BLaER1 treated with 17β-estradiol and CSF1 and Interleukin-3, amounts not matched to agents 10 nM and 100 nM (cell line): Measurements from ENCODE around the gene GULP1.
A peak's percentile ranks its signal among the peaks of the same experiment; 100 is the strongest.

Source experiments
- H3K27ac ChIP-seq, 11 experiments: shearing (Covaris generic); formaldehyde crosslinking; 2 replicates each; pipeline ENCODE4 v1.8.1; 2022
- H3K27me3 ChIP-seq, 11 experiments: shearing (Covaris generic); formaldehyde crosslinking; 2 replicates each; pipeline ENCODE4 v1.8.1; 2022
- H3K36me3 ChIP-seq, 11 experiments: shearing (Covaris generic); formaldehyde crosslinking; 2 replicates each; pipeline ENCODE4 v1.8.1; 2022
- H3K4me1 ChIP-seq, 10 experiments: shearing (Covaris generic); formaldehyde crosslinking; 2 replicates each; pipeline ENCODE4 v1.8.1; 2022
- H3K4me2 ChIP-seq, 11 experiments: shearing (Covaris generic); formaldehyde crosslinking; 2 replicates each; pipeline ENCODE4 v1.8.1; 2022
- H3K4me3 ChIP-seq, 10 experiments: shearing (Covaris generic); formaldehyde crosslinking; 2 replicates each; pipeline ENCODE4 v1.8.1; 2022
- H3K9ac ChIP-seq, 11 experiments: shearing (Covaris generic); formaldehyde crosslinking; 2 replicates each; pipeline ENCODE4 v1.8.1; 2022
- H3K9me3 ChIP-seq, 11 experiments: shearing (Covaris generic); formaldehyde crosslinking; replicated peaks in 1 of 11; 2 replicates each; pipeline ENCODE4 v1.8.1; 2022
- H4K20me1 ChIP-seq, 11 experiments: shearing (Covaris generic); formaldehyde crosslinking; 2 replicates each; pipeline ENCODE4 v1.8.1; 2022
- Cebpa-rat ChIP-seq, 11 experiments: shearing (Covaris generic); IDR thresholded peaks; 2 replicates each; pipeline ENCODE4 v1.8.1; 2022

GULP1 gene, protein sequence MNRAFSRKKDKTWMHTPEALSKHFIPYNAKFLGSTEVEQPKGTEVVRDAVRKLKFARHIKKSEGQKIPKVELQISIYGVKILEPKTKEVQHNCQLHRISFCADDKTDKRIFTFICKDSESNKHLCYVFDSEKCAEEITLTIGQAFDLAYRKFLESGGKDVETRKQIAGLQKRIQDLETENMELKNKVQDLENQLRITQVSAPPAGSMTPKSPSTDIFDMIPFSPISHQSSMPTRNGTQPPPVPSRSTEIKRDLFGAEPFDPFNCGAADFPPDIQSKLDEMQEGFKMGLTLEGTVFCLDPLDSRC

DNA sequence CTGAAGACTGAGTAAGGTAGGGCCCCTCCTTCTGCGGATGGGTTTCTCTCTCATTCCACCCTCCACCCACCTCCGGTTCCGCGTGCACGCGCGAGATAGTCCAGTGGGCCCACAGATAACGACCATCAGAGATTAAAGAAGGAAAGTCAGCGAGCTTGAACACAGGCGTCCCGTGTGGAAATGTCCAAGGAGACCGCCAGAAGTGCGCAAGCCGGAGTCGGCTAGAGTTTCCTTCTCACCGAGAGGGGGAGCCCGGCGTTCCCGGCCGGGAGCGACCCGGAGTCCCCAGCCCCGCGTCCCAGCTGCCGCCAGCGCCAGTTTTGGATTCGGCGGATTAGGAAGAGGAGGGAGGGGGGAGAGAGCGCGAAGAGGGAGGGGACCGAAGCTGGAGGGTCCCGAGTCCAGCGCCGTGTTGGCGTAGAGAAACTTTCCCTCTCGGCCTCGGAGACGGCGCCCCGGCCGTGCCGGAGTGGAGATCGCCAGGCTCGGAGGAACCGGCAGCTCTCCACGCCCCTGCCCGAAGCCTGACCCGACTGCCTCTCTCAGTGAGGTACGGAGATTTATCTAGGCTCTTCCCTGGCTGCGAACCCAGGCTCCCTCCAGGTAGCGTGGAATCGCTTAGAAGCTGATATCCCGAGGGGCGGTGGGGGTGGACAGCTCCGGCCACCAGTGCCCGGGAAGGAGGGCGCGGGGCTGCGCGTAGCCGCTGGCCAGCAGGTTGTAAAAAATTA is at the start of gene GULP1:
Gene GULP1 (plus strand): TSS at position 258 of the 731 bp plus-strand sequence. CDS start 185,829 bp downstream, outside the sequence.
- Histone ChIP-seq H3K27ac (no peak within 1 kb of the TSS), H3K4me3 (no peak within 1 kb of the TSS; a peak in 1 of 20 replicates), H4K20me1 (no peaks in the 10 kb centered on the region), H3K27me3 (peaks cover 7 to 15% (median 9%) of the 10 kb centered on the region in 11 experiments; a peak in 14 of 22 replicates), H3K36me3 (no peaks in the 10 kb centered on the region), H3K9ac (no peak within 1 kb of the TSS), H3K4me1 (no peaks in the 10 kb centered on the region), H3K9me3 (peaks cover 17 to 24% (median 21%) of the 10 kb centered on the region in 11 experiments), H3K4me2 (0 out of 22 replicates have a peak within 1 kb of the TSS, but pooled peaks of 1 of the 11 experiments have one; percentile 26)
- TF ChIP-seq Cebpa-rat (IDR thresholded peaks at IDR 0.05): no peak

DNA sequence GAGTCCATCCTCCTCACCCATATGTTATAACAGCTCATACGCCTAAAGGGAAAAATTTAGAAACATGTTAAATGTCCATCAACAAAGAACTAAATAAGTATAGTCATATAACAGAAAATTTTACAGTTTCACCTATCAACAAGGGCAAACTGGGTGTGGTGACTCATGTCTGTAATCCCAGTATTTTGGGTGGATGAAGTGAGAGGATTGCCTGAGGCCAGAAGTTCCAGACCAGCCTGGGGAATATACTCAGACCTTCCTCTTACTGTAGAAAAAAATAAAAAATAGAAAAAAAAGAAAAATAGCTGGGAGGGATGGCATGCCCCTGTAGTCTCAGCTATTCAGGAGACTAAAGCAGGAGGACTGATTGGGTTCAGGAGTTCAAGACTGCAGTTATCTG is 48.3 kb upstream of the GULP1 start:
- peaks cover 6 to 15% (median 10%) of the 10 kb centered on the region in 11 experiments for H3K9me3 ChIP-seq
- H4K20me1 ChIP-seq: no peaks in the 10 kb centered on the region
- H3K9ac ChIP-seq: no peak overlapping the region
- H3K36me3 ChIP-seq: no peaks in the 10 kb centered on the region
- TF ChIP-seq Cebpa-rat (IDR thresholded peaks at IDR 0.05): no peak
- no peak overlapping the region for H3K4me3 ChIP-seq
- no peaks in the 10 kb centered on the region for H3K27me3 ChIP-seq
- peaks cover 0 to 8% (median 0%) of the 10 kb centered on the region in 10 experiments; a peak in 2 of 20 replicates for H3K4me1 ChIP-seq
- H3K27ac ChIP-seq: no peak overlapping the region
- no peak overlapping the region for H3K4me2 ChIP-seq

DNA sequence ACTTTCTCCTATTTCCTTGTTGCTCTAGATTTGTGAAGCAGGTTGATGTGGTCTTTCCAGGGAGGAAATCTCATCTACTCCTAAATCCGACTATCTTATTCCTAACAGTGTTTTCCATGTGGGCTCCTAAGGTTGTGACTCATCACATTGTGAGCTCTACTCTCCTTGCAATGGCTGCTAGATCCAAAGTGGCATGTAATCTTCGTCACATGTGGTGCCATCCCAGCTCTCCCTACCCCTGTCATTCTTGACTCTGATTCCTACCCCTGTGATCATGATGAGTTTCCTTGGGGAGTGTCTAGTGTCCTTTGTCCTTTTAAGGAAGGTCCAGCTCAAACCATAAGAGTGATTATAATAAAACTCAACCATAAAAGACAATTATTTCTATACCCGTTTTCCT is 47.3 kb upstream of the GULP1 start:
- peaks cover 0 to 8% (median 0%) of the 10 kb centered on the region in 10 experiments; a peak in 2 of 20 replicates for H3K4me1 ChIP-seq
- no peak for TF ChIP-seq Cebpa-rat (IDR thresholded peaks at IDR 0.05)

DNA sequence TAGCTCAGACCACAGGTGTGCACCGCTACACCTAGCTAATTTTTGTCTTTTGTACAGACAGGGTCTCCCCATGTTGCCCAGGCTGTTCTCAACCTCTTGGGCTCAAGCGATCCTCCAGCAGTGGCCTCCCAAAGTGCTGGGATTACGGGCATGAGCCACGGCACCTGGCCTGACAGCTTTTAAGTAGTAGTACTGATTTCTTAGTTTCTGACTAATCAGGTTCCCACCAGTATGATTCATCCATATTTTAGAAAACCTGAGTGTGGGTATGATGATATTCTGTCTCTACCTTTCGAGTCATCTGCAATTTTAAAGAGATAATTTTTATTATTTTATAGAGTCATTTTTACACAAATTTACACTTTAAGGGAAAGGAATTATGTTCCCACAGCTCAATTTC is 46.4 kb upstream of the GULP1 start:
- Histone ChIP-seq H3K4me1 (peaks cover 0 to 8% (median 0%) of the 10 kb centered on the region in 10 experiments; a peak in 2 of 20 replicates), H3K9me3 (no peaks in the 10 kb centered on the region), H3K4me3 (no peak overlapping the region), H3K4me2 (no peak overlapping the region), H3K27ac (no peak overlapping the region), H3K9ac (no peak overlapping the region), H3K27me3 (no peaks in the 10 kb centered on the region), H4K20me1 (no peaks in the 10 kb centered on the region), H3K36me3 (no peaks in the 10 kb centered on the region)
- no peak for TF ChIP-seq Cebpa-rat (IDR thresholded peaks at IDR 0.05)

More for the DNA sequence above, 47.3 kb upstream of the GULP1 start:
- H3K9me3 ChIP-seq: peaks cover 0 to 5% (median 0%) of the 10 kb centered on the region in 11 experiments; a peak in 4 of 22 replicates
- no peaks in the 10 kb centered on the region for H4K20me1 ChIP-seq
- no peak overlapping the region for H3K9ac ChIP-seq
- no peak overlapping the region for H3K27ac ChIP-seq
- H3K4me2 ChIP-seq: no peak overlapping the region
- H3K36me3 ChIP-seq: no peaks in the 10 kb centered on the region
- H3K4me3 ChIP-seq: no peak overlapping the region
- H3K27me3 ChIP-seq: no peaks in the 10 kb centered on the region

DNA sequence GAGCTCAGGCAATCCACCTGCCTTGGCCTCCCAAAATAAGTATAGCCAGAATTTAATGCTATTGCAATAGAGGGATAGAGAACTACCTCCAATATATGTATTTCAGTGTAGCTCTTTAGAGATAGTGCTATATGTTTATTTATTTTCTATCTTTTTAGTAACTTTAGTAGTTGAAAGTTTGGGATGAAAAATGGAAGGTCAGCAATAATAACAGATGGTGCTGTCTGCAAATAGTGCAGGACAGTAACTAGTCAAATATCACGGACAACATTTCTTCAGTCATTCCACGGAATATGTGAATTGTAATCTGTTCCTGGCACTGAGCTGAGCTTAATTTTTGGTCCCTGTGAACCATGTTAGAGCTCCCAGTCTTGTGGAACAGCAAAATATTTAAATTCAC is 43.2 kb upstream of the GULP1 start:
- H3K9ac ChIP-seq: no peak overlapping the region
- H3K36me3 ChIP-seq: no peaks in the 10 kb centered on the region
- no peaks in the 10 kb centered on the region for H4K20me1 ChIP-seq
- H3K27ac ChIP-seq: no peak overlapping the region
- H3K4me2 ChIP-seq: no peak overlapping the region
- 0 out of 22 replicates have a peak, but pooled peaks cover 0 to 4% (median 0%) of the 10 kb centered on the region in 11 experiments for H3K9me3 ChIP-seq
- no peak overlapping the region for H3K4me3 ChIP-seq
- H3K4me1 ChIP-seq: no peaks in the 10 kb centered on the region
- no peak for TF ChIP-seq Cebpa-rat (IDR thresholded peaks at IDR 0.05)
- no peaks in the 10 kb centered on the region for H3K27me3 ChIP-seq

DNA sequence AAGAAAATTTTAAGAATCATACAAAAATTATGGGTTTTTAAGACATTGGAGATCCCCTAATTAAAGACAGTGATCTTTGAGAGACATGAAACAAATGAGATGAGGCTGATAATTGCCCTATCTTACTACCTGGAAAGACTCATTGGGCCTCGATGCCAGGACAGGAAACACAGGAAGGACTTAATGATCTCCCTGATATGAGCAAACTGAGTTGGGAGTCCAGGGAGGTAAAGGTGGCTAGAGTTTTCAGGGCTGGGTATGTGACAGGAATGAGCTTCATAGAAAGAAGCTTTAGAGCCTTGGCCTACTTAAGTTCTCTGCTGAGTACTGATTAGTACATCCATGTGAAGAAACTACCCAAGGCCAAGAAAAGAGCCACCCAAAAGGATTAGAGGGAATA is 40.6 kb upstream of the GULP1 start:
- Histone ChIP-seq H3K4me1 (no peaks in the 10 kb centered on the region), H3K9ac (no peak overlapping the region), H4K20me1 (no peaks in the 10 kb centered on the region), H3K27me3 (no peaks in the 10 kb centered on the region), H3K4me2 (no peak overlapping the region), H3K27ac (no peak overlapping the region), H3K9me3 (0 out of 22 replicates have a peak, but pooled peaks cover 0 to 4% (median 0%) of the 10 kb centered on the region in 11 experiments), H3K4me3 (no peak overlapping the region), H3K36me3 (no peaks in the 10 kb centered on the region)
- no peak for TF ChIP-seq Cebpa-rat (IDR thresholded peaks at IDR 0.05)

DNA sequence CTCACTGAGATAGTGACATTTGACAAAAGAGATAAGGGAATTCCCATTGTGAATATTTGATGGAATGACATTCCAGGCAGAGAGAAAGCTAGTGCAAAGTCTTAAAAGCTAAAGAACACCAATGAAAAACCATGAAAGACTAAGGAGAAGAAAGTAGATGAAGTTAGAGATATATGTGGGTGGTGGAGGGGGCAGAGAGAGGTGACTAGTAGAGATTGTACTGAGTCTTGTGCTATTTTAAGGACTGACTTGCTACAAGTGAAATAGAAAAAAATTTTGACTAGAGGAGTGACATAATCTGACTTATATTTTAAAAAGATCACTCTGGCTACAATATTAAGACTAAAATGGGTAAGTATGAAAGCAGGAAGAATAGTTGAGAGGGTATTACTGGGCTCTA is 35.3 kb upstream of the GULP1 start:
- no peak overlapping the region for H3K27ac ChIP-seq
- no peak for TF ChIP-seq Cebpa-rat (IDR thresholded peaks at IDR 0.05)
- H3K36me3 ChIP-seq: no peaks in the 10 kb centered on the region

DNA sequence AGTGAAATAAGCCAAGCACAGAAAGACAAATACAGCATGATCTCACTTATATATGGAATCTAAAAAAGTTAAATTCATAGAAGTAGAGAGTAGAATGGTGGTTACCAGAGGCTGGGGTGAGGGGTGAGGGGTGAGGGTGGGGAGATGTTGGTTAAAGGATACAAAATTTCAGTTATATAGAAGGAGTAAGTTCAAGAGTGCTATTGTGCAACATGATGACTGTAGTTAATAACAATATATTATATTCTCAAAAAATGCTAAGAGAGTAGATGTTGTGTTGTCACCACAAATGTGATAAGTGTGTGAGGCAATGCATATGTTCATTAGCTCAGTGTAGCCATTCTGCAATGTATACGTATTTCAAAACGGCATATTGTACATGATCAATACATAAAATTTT is 26.4 kb upstream of the GULP1 start:
- Histone ChIP-seq H3K36me3 (no peaks in the 10 kb centered on the region), H3K9me3 (no peaks in the 10 kb centered on the region), H4K20me1 (no peaks in the 10 kb centered on the region), H3K4me3 (no peak overlapping the region), H3K27me3 (no peaks in the 10 kb centered on the region), H3K4me2 (no peak overlapping the region), H3K4me1 (no peaks in the 10 kb centered on the region), H3K9ac (no peak overlapping the region), H3K27ac (no peak overlapping the region)
- no peak for TF ChIP-seq Cebpa-rat (IDR thresholded peaks at IDR 0.05)

More for the DNA sequence above, 35.3 kb upstream of the GULP1 start:
- H3K27me3 ChIP-seq: no peaks in the 10 kb centered on the region
- H3K4me2 ChIP-seq: no peak overlapping the region
- H3K9me3 ChIP-seq: 0 out of 22 replicates have a peak, but pooled peaks cover 0 to 4% (median 0%) of the 10 kb centered on the region in 11 experiments
- no peaks in the 10 kb centered on the region for H3K4me1 ChIP-seq
- H3K9ac ChIP-seq: no peak overlapping the region
- no peak overlapping the region for H3K4me3 ChIP-seq
- no peaks in the 10 kb centered on the region for H4K20me1 ChIP-seq

DNA sequence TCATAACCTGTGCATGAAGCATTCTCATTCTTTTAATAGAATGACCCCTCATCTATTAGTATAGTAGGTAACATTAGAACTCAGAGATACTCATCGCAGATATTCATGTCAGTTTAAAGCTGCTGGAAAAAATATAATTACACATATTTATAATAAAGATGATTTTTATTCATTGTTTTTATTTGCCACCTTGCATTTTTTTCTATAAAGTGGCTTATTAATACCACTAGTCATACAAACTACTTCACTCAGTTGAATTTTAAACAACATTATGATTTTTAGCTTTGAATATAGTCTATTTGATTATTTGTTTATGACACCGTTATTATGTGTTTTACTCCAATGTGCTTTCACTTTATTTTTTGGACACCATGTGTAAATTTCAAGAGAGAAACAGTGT is 23.9 kb upstream of the GULP1 start:
- H4K20me1 ChIP-seq: no peaks in the 10 kb centered on the region
- no peaks in the 10 kb centered on the region for H3K9me3 ChIP-seq
- H3K9ac ChIP-seq: no peak overlapping the region
- H3K4me3 ChIP-seq: no peak overlapping the region
- TF ChIP-seq Cebpa-rat (IDR thresholded peaks at IDR 0.05): no peak
- no peak overlapping the region for H3K4me2 ChIP-seq
- no peaks in the 10 kb centered on the region for H3K36me3 ChIP-seq
- no peaks in the 10 kb centered on the region for H3K4me1 ChIP-seq
- H3K27ac ChIP-seq: no peak overlapping the region
- no peaks in the 10 kb centered on the region for H3K27me3 ChIP-seq
